ENCODE results near the gene CCDC127.

GRCh38 chr5:171801-172331 is 46.1 kb downstream of the CCDC127 start:
- TF ChIP-seq, protein P1, sequence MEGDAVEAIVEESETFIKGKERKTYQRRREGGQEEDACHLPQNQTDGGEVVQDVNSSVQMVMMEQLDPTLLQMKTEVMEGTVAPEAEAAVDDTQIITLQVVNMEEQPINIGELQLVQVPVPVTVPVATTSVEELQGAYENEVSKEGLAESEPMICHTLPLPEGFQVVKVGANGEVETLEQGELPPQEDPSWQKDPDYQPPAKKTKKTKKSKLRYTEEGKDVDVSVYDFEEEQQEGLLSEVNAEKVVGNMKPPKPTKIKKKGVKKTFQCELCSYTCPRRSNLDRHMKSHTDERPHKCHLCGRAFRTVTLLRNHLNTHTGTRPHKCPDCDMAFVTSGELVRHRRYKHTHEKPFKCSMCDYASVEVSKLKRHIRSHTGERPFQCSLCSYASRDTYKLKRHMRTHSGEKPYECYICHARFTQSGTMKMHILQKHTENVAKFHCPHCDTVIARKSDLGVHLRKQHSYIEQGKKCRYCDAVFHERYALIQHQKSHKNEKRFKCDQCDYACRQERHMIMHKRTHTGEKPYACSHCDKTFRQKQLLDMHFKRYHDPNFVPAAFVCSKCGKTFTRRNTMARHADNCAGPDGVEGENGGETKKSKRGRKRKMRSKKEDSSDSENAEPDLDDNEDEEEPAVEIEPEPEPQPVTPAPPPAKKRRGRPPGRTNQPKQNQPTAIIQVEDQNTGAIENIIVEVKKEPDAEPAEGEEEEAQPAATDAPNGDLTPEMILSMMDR (IDR thresholded peaks at IDR 0.05; ENCODE audit: insufficient read depth, low read depth, low read length), result no peak
- TF ChIP-seq EZH2 (IDR thresholded peaks at IDR 0.05; ENCODE audit: insufficient read depth, low read length), result no peak
